ENCODE measurements around the gene GARNL3. TPM values are rescaled to one million over a fixed set of nuclear protein-coding genes. Genes with fewer than 3 reads are reported as not detected.

GARNL3 gene
- total and polyA plus RNA-seq, 2 donors (not counting 3 experiments of a cell fraction or from before 2014, with no cell fraction given): 1.4 to 8.3 TPM

- no peaks in the 10 kb centered on the region for H3K9me1 ChIP-seq (replicated peaks; ENCODE audit: control insufficient read depth, extremely low read depth, insufficient read depth, low read length)
- BruUV-seq (replicated peaks): no TSS peak
- no peaks in the 10 kb centered on the region for H4K20me1 ChIP-seq (replicated peaks; ENCODE audit: control insufficient read depth, extremely low read depth, insufficient read depth, low read length)
- no peak for DNase-seq (ENCODE audit: low read depth, low spot score)
- POLR2A ChIA-PET: no interaction called here
- no peaks in the 10 kb centered on the region for H3K27me3 ChIP-seq (ENCODE audit: control insufficient read depth in 2 of 2, insufficient read depth in 2 of 2, low read length in 2 of 2)
- FAIRE-seq: peak; percentile 21
- dilution Hi-C loops (cut with MboI; ENCODE audit: extremely low pct_ligation_motif_present, low sequenced_read_pairs) (no loop called here), intact Hi-C loops (cut with micrococcal nuclease) (no loop called here)
- TF ChIP-seq GATA2 (IDR thresholded peaks at IDR 0.05; ENCODE audit: insufficient read depth, insufficient read length, low read depth, low read length) (no peak), EZH2 (IDR thresholded peaks at IDR 0.05; ENCODE audit: borderline replicate concordance, low read depth, low read length, severe bottlenecking) (no peak), MYC (IDR thresholded peaks at IDR 0.05; ENCODE audit: low read depth, low read length) (no peak), FOS (IDR thresholded peaks at IDR 0.05; ENCODE audit: borderline replicate concordance, insufficient read depth, low read length) (no peak), MAX (IDR thresholded peaks at IDR 0.05; ENCODE audit: insufficient read depth, insufficient read length) (no peak), POLR2AphosphoS5 (IDR thresholded peaks at IDR 0.05; ENCODE audit: insufficient read depth, low read depth, low read length) (no peak), POLR2A (IDR thresholded peaks at IDR 0.05; ENCODE audit: low read depth, low read length) (no peak), CTCF (IDR thresholded peaks at IDR 0.05; ENCODE audit: extremely low read depth in 1 of 2, insufficient read depth in 1 of 2, low read depth in 1 of 2, low read length in 2 of 2) (no peak), JUN (IDR thresholded peaks at IDR 0.05; ENCODE audit: borderline replicate concordance, insufficient read depth, insufficient read length, low read depth) (no peak)
- H2AFZ ChIP-seq (ENCODE audit: low read depth, low read length): no peak overlapping the region
- H3K36me3 ChIP-seq (ENCODE audit: control insufficient read depth in 2 of 2, extremely low read depth in 1 of 2, insufficient read depth in 2 of 2, low read length in 2 of 2): no peaks in the 10 kb centered on the region
- no peak overlapping the region for H3K4me2 ChIP-seq (ENCODE audit: insufficient read depth, low read length)
- H3K9me3 ChIP-seq (replicated peaks; ENCODE audit: control insufficient read depth, insufficient read depth, low read length): no peaks in the 10 kb centered on the region
- H3K27ac ChIP-seq (ENCODE audit: insufficient read depth, low read depth, low read length): no peak overlapping the region
- no peaks in the 10 kb centered on the region for H3K4me1 ChIP-seq (ENCODE audit: control insufficient read depth, extremely low read depth, insufficient read depth, low read length)
- H3K4me3 ChIP-seq (replicated peaks in 1 of 3; ENCODE audit: insufficient read depth in 1 of 3, low read depth in 1 of 3, low read length in 3 of 3): no peak overlapping the region
- CTCF ChIA-PET: interaction anchor here (0.7 to 1.4 kb wide), 2 partner anchors 38 to 135 kb away, joined by 4 to 7 read pairs; no protein-coding TSS in a partner anchor
- H3K79me2 ChIP-seq (ENCODE audit: control insufficient read depth, insufficient read depth, low read length): no peaks in the 10 kb centered on the region
- H3K9ac ChIP-seq (replicated peaks; ENCODE audit: extremely low read depth, insufficient read depth, low read length): no peak overlapping the region
Measured at GRCh38 chr9:127349483-127350113, 85.0 kb downstream of the GARNL3 start.
